Calu3 (cell line): ENCODE measurements around the gene HDAC7. TPM values are rescaled to one million over a fixed set of nuclear protein-coding genes. Genes with fewer than 3 reads are reported as not detected.
A peak's percentile ranks its signal among the peaks of the same experiment; 100 is the strongest.

Experiments used
- Bru-seq: library from RNA; stranded (reverse); fragments of 400-500 nt; gene quantifications from one replicate; lab custom pipeline; 2021; lab: Mats Ljungman, UMichigan
- BruChase-seq, 2 experiments: library from RNA; stranded (reverse); fragments of 400-500 nt; gene quantifications; one replicate each; lab custom pipeline; 2021; lab: Mats Ljungman, UMichigan
- BruUV-seq: library from RNA; stranded (reverse); fragments of 400-500 nt; replicated peaks from 2 replicates; lab custom pipeline; 2021; lab: Mats Ljungman, UMichigan
- CTCF ChIA-PET: fragments of 300-600 bp; sonication (Branson Sonifier 250); formaldehyde crosslinking; loops from one replicate; lab custom pipeline; 2022; ENCODE audit warnings: antibody characterized with exemption; lab: Charles Lee
- DNase-seq: peaks from one replicate; pipeline ENCODE4 v3.0.0; 2022
- H3K27ac Mint-ChIP-seq: one replicate; pipeline ENCODE4 v1.8.0; 2022; ENCODE audit warnings: mixed read lengths; ENCODE audit not compliant: unreplicated experiment
- H3K27me3 Mint-ChIP-seq: one replicate; pipeline ENCODE4 v1.8.0; 2022; ENCODE audit warnings: mixed read lengths; ENCODE audit not compliant: unreplicated experiment
- H3K36me3 Mint-ChIP-seq: one replicate; pipeline ENCODE4 v1.8.0; 2022; ENCODE audit warnings: mild to moderate bottlenecking, moderate library complexity, mixed read lengths; ENCODE audit not compliant: insufficient read depth, unreplicated experiment
- H3K4me1 Mint-ChIP-seq: one replicate; pipeline ENCODE4 v1.8.0; 2022; ENCODE audit warnings: mild to moderate bottlenecking, low read depth, mixed read lengths; ENCODE audit not compliant: unreplicated experiment
- H3K4me3 Mint-ChIP-seq: one replicate; pipeline ENCODE4 v1.8.0; 2022; ENCODE audit warnings: mild to moderate bottlenecking, low read depth, moderate library complexity, mixed read lengths; ENCODE audit not compliant: unreplicated experiment
- H3K9me3 Mint-ChIP-seq: one replicate; pipeline ENCODE4 v1.8.0; 2022; ENCODE audit warnings: low read depth, mixed read lengths; ENCODE audit not compliant: unreplicated experiment
- CTCF ChIP-seq: fragments of 200-600 bp; IDR thresholded peaks from one replicate; pipeline ENCODE4 v1.8.0; 2022; ENCODE audit warnings: antibody characterized with exemption; ENCODE audit not compliant: unreplicated experiment
- intact Hi-C: fragments of 100-400 bp; cut with micrococcal nuclease; formaldehyde crosslinking; loops from one replicate; pipeline ENCODE4 v1.10.0; 2022; ENCODE audit not compliant: unreplicated experiment
- long read RNA-seq: library from polyadenylated mRNA; stranded (forward); transcript quantifications from one replicate; pipeline ENCODE4 v2.0.0, GENCODE V29; 2022
- total RNA-seq: library from RNA; stranded (reverse); gene quantifications from 2 replicates; pipeline ENCODE4 v1.2.3, GENCODE V29; 2022

The HDAC7 gene
- total RNA-seq (41.8 and 44.0 TPM in 2 replicates), Bru-seq, nascent RNA (percentile 58 among the genes with signal in this experiment), BruChase-seq, experiment 1, labeled RNA remaining after a 6-hour chase (percentile 69 among the genes with signal in this experiment), BruChase-seq, experiment 2, labeled RNA remaining after a 2-hour chase (percentile 67 among the genes with signal in this experiment)
- long read RNA-seq, full-length matches to known transcripts = 1 of 17 reads
- long read RNA-seq, partial matches to known transcripts = 9 of 17 reads
- long read RNA-seq, other reads (novel, unspliced or antisense) = 7 of 17 reads

- CTCF ChIA-PET = interaction anchor here (0.5 to 1.6 kb wide), 3 partner anchors 9 to 114 kb away, joined by 3 read pairs; partner anchors contain the start of gene RPAP3
- DNase-seq = peak; percentile 45
- Mint-ChIP-seq H3K4me1 (peaks cover 64% of the 10 kb centered on the region), H3K36me3 (peaks cover 31% of the 10 kb centered on the region), H3K27me3 (no peaks in the 10 kb centered on the region), H3K9me3 (no peaks in the 10 kb centered on the region), H3K4me3 (peak within 1 kb of the TSS; percentile 88), H3K27ac (peak within 1 kb of the TSS; percentile 94)
- no TSS peak for BruUV-seq
- no peak for TF ChIP-seq CTCF
- intact Hi-C loops = no loop called here
Measured at GRCh38 chr12:47819896-47820630, at the start of gene HDAC7. HDAC7 (minus strand) TSS chr12:47819903; CDS start chr12:47819785, 118 bp downstream.

GRCh38 chr12:47868552-47869031 lies 48.9 kb upstream of the HDAC7 start:
- Mint-ChIP-seq H3K27ac (no peak overlapping the region), H3K4me3 (no peak overlapping the region), H3K4me1 (no peaks in the 10 kb centered on the region), H3K27me3 (no peaks in the 10 kb centered on the region), H3K9me3 (no peaks in the 10 kb centered on the region), H3K36me3 (no peaks in the 10 kb centered on the region)
- CTCF ChIA-PET = interaction anchor here (0.6 to 0.7 kb wide), 2 partner anchors 75 to 109 kb away, joined by 3 read pairs; no protein-coding TSS in a partner anchor
- intact Hi-C loops = no loop called here
- no TSS peak for BruUV-seq
- DNase-seq = no peak
- no peak for TF ChIP-seq CTCF

- BruUV-seq = no TSS peak
- TF ChIP-seq CTCF = no peak
- CTCF ChIA-PET = interaction anchor here (0.6 kb wide), 1 partner anchor 75 kb away, joined by 3 read pairs; no protein-coding TSS in a partner anchor
- H3K36me3 Mint-ChIP-seq = no peaks in the 10 kb centered on the region
- intact Hi-C loops = no loop called here
- DNase-seq = no peak
- no peaks in the 10 kb centered on the region for H3K27me3 Mint-ChIP-seq
- H3K27ac Mint-ChIP-seq = no peak overlapping the region
- no peak overlapping the region for H3K4me3 Mint-ChIP-seq
- no peaks in the 10 kb centered on the region for H3K4me1 Mint-ChIP-seq
- H3K9me3 Mint-ChIP-seq = no peaks in the 10 kb centered on the region
Measured at GRCh38 chr12:47868041-47868440, 48.3 kb upstream of the HDAC7 start.

- CTCF ChIA-PET = no interaction called here
- no peaks in the 10 kb centered on the region for H3K9me3 Mint-ChIP-seq
- DNase-seq = no peak
- H3K36me3 Mint-ChIP-seq = no peaks in the 10 kb centered on the region
- no TSS peak for BruUV-seq
- H3K27ac Mint-ChIP-seq = no peak overlapping the region
- H3K4me1 Mint-ChIP-seq = no peaks in the 10 kb centered on the region
- no peak overlapping the region for H3K4me3 Mint-ChIP-seq
- intact Hi-C loops = no loop called here
- no peak for TF ChIP-seq CTCF
- no peaks in the 10 kb centered on the region for H3K27me3 Mint-ChIP-seq
Measured at GRCh38 chr12:47867495-47867941, 47.8 kb upstream of the HDAC7 start.
